Right renal pelvis (tissue), 4 donors: ENCODE results near the gene NPY1R. TPM values are rescaled to one million over a fixed set of nuclear protein-coding genes. Genes with fewer than 3 reads are reported as not detected.

Experiments
- DNase-seq, 4 donors: peaks; one replicate each; pipeline ENCODE4 v3.0.0-alpha.2; 2013; ENCODE audit warnings: low read depth in 4 of 4, low spot score in 3 of 4, missing footprints in 1 of 4
- polyA plus RNA-seq, 4 donors: library from polyadenylated mRNA; unstranded; fragments of 120-200 nt; gene quantifications; one replicate each; pipeline ENCODE4 v1.2.1, GENCODE V29; 2013; ENCODE audit not compliant: insufficient read length in 4 of 4

NPY1R gene
- polyA plus RNA-seq, 4 donors, result 19.2 to 27.3 (median 23.8) TPM

GRCh38 chr4:163280703-163281519 is 51.5 kb downstream of the NPY1R start:
- DNase-seq, result no peak

GRCh38 chr4:163279713-163280112 is 52.7 kb downstream of the NPY1R start:
- no peak for DNase-seq

- no peak for DNase-seq
Observed at GRCh38 chr4:163274861-163275260, 57.5 kb downstream of the NPY1R start.

Other genes starting within 250 kb of the NPY1R start
- gene NAF1, start 165.7 kb downstream of the NPY1R start, polyA plus RNA-seq, result 10 to 100 TPM; 23.3 to 28.6 (median 28.3) TPM
- 1 to 10 TPM; 4.7 to 6.4 (median 5.3) TPM for gene NPY5R, start 11.3 kb upstream of the NPY1R start, polyA plus RNA-seq
- under 1 TPM in 1 of 4 donors, not detected in 3; 0.07 TPM for gene TKTL2, start 141.2 kb upstream of the NPY1R start, polyA plus RNA-seq
- 10 to 100 TPM; 33.4 to 36.4 (median 34.9) TPM for gene TMA16, start 162.1 kb upstream of the NPY1R start, polyA plus RNA-seq